ENCODE measurements around the gene LHX3. TPM values are rescaled to one million over a fixed set of nuclear protein-coding genes. Genes with fewer than 3 reads are reported as not detected.

Gene LHX3
- total and polyA plus RNA-seq, 2 of the 8 experiments (the other 6 are each of a cell fraction or from before 2014, with no cell fraction given), result 0.02 TPM; not detected in 1

DNA sequence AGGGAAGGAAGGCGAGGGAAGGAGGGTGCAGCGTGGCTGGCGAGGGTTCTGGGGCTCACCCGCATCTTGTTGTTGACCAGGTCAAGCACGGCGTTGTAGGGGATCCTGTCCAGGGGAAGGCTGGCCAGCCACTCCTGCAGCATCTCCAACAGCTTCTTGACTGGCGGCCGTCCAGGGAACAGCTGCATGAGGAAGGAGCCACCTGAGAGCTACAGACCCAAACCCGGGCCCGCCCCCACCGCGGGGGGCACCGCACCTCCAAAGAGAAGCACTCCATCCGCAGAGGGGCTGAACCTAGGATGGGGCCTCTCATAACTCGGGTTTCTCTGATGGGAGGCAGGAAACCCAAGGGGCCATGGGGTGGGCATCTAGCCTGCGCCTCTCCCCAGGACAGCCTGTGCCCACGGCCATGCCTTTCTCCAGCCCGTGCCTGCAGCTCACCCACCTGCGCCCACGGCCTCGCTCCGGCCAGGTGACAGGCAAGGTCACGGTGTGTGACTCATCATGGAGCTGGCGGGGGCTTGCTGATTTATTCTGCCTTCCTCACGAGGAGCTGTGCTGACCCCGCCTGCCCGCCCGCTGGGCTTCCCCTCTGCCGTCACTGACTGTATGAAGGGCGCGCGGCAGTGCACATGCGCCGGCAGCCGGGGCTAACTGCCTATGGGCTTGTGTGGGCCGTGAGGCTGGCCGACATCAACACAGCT lies 11.8 kb upstream of the LHX3 start:
- H3K9me3 ChIP-seq (ENCODE audit: insufficient read depth in 2 of 2, low read depth in 1 of 2, low read length in 1 of 2), result peaks cover 0 to 4% of the 10 kb centered on the region in 2 experiments; a peak in 1 of 4 replicates
- no peak overlapping the region for H4K5ac ChIP-seq (ENCODE audit: insufficient read length, low read depth, low read length)
- H4K20me1 ChIP-seq (replicated peaks in 1 of 2; ENCODE audit: control insufficient read depth in 1 of 2, insufficient read depth in 2 of 2, low read length in 2 of 2), result peaks cover 5 to 16% of the 10 kb centered on the region in 2 experiments
- H2BK20ac ChIP-seq (ENCODE audit: low read length), result no peak overlapping the region
- no peaks in the 10 kb centered on the region for H3K23me2 ChIP-seq (ENCODE audit: low read depth, low read length)
- H3K4me3 ChIP-seq (ENCODE audit: extremely low read depth in 1 of 4, insufficient read depth in 2 of 4, low read depth in 3 of 4, low read length in 4 of 4), result no peak overlapping the region
- no peak overlapping the region; the same call in 1 of the 2 replicates for H4K8ac ChIP-seq (ENCODE audit: extremely low read depth, insufficient read depth, low read length)
- H3K14ac ChIP-seq (ENCODE audit: insufficient read length), result no peak overlapping the region
- no peak overlapping the region for H2AFZ ChIP-seq (ENCODE audit: low read length)
- no peak overlapping the region for H3K23ac ChIP-seq (ENCODE audit: insufficient read length)
- 0 out of 4 replicates have a peak, but pooled peaks cover 0 to 4% of the 10 kb centered on the region in 2 experiments for H3K79me2 ChIP-seq (ENCODE audit: control insufficient read depth in 1 of 2, insufficient read depth in 2 of 2, low read length in 2 of 2)
- no peak overlapping the region for H3K4me2 ChIP-seq (ENCODE audit: insufficient read depth in 1 of 2, low read depth in 2 of 2, low read length in 2 of 2)
- no peak overlapping the region for H3K18ac ChIP-seq (ENCODE audit: extremely low read depth, low read length)
- H3K36me3 ChIP-seq (ENCODE audit: control insufficient read depth in 2 of 4, insufficient read depth in 4 of 4, low read length in 3 of 4), result peaks cover 0 to 18% (median 13%) of the 10 kb centered on the region in 4 experiments; a peak in 6 of 8 replicates
- H3K27ac ChIP-seq (ENCODE audit: low read depth, low read length), result no peak overlapping the region
- H2AK5ac ChIP-seq (ENCODE audit: low read depth, low read length), result no peak overlapping the region
- H3K27me3 ChIP-seq (replicated peaks in 1 of 4; ENCODE audit: control insufficient read depth in 3 of 4, extremely low read depth in 1 of 4, insufficient read depth in 3 of 4, low read length in 3 of 4), result no peaks in the 10 kb centered on the region
- no peak overlapping the region for H2BK120ac ChIP-seq (replicated peaks; ENCODE audit: low read depth, low read length)
- H2BK15ac ChIP-seq (ENCODE audit: low read length), result no peak overlapping the region
- no peak overlapping the region for H3K9ac ChIP-seq (replicated peaks in 1 of 4; ENCODE audit: extremely low read depth in 1 of 4, low read depth in 3 of 4, low read length in 3 of 4)
- no peak overlapping the region for H4K91ac ChIP-seq (replicated peaks; ENCODE audit: insufficient read length, low read length)
- WGBS, 2 experiments (ENCODE audit: extremely low coverage in 1 of 2, insufficient coverage in 1 of 2, insufficient read length in 1 of 2, insufficient replicate concordance in 2 of 2, low coverage in 1 of 2, low lambda C conversion rate in 2 of 2, missing lambda C conversion rate in 1 of 2), result 91% methylated on average over 32 of the region's 37 CpGs; no CpG with 5 or more reads in 1 of the 2 experiments
- TF ChIP-seq GTF2F1 (IDR thresholded peaks at IDR 0.05; ENCODE audit: borderline replicate concordance, low read depth, low read length), result no peak
- CTCF ChIA-PET (ENCODE audit: partially characterized antibody), result interaction anchor here (0.8 to 5.1 kb wide), 23 partner anchors 7 to 356 kb away, joined by 3 to 52 read pairs (median 5); partner anchors contain the start of gene LHX3
- peaks cover 6% of the 10 kb centered on the region; the same call in 1 of the 2 replicates for H3K79me1 ChIP-seq (ENCODE audit: low read depth, low read length)
- FAIRE-seq, result no peak
- no peak overlapping the region for H3K4ac ChIP-seq (replicated peaks; ENCODE audit: insufficient read length, low read depth, low read length)
- H2BK12ac ChIP-seq (ENCODE audit: low read depth, low read length), result no peak overlapping the region
- DNase-seq (ENCODE audit: low read depth in 1 of 2, low spot score in 2 of 2), result no peak
- no peak overlapping the region for H3K56ac ChIP-seq (replicated peaks; ENCODE audit: insufficient read length, low read depth, low read length)
- H3K4me1 ChIP-seq (replicated peaks in 1 of 4; ENCODE audit: control insufficient read depth in 3 of 4, insufficient read depth in 4 of 4, low read length in 3 of 4), result peaks cover 0 to 2% (median 0%) of the 10 kb centered on the region in 4 experiments; a peak in 2 of 7 replicates
- POLR2A ChIA-PET (ENCODE audit: partially characterized antibody), result interaction anchor here (1.1 to 4.5 kb wide), 6 partner anchors 9 to 185 kb away, joined by 3 to 17 read pairs (median 3); partner anchors contain the start of gene LHX3
- H2BK5ac ChIP-seq (ENCODE audit: low read depth, low read length), result no peak overlapping the region

Measured in H1 (cell line).